Measurements from ENCODE around the gene CTNNA3. TPM values are rescaled to one million over a fixed set of nuclear protein-coding genes. Genes with fewer than 3 reads are reported as not detected.

Gene CTNNA3
- total and polyA plus RNA-seq, 2 of the 4 experiments (the other 2 are of a cell fraction) = 0.19 to 0.90 TPM

- H2BK15ac ChIP-seq (ENCODE audit: low read depth, low read length) = no peak overlapping the region
- DNase-seq (no peak), ATAC-seq (ENCODE audit: low read depth) (no peak)
- no peak overlapping the region for H2BK120ac ChIP-seq (ENCODE audit: low read depth, low read length)
- no peak overlapping the region for H2BK20ac ChIP-seq (ENCODE audit: low read depth, low read length)
- no peak overlapping the region for H2AK5ac ChIP-seq (ENCODE audit: low read depth, low read length)
- H3K14ac ChIP-seq (replicated peaks; ENCODE audit: low read depth, low read length) = no peak overlapping the region
- ChIA-PET POLR2A (ENCODE audit: unreplicated experiment) (no interaction called here), CTCF (no interaction called here)
- TF ChIP-seq, protein P1, sequence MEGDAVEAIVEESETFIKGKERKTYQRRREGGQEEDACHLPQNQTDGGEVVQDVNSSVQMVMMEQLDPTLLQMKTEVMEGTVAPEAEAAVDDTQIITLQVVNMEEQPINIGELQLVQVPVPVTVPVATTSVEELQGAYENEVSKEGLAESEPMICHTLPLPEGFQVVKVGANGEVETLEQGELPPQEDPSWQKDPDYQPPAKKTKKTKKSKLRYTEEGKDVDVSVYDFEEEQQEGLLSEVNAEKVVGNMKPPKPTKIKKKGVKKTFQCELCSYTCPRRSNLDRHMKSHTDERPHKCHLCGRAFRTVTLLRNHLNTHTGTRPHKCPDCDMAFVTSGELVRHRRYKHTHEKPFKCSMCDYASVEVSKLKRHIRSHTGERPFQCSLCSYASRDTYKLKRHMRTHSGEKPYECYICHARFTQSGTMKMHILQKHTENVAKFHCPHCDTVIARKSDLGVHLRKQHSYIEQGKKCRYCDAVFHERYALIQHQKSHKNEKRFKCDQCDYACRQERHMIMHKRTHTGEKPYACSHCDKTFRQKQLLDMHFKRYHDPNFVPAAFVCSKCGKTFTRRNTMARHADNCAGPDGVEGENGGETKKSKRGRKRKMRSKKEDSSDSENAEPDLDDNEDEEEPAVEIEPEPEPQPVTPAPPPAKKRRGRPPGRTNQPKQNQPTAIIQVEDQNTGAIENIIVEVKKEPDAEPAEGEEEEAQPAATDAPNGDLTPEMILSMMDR (conservative IDR thresholded peaks at IDR 0.05; ENCODE audit: low read depth, low read length) = no peak
- TF ChIP-seq MAZ (IDR thresholded peaks at IDR 0.05; ENCODE audit: borderline replicate concordance, low read depth, low read length) (no peak), CEBPB (IDR thresholded peaks at IDR 0.05; ENCODE audit: low read depth, low read length) (no peak), MAFK (IDR thresholded peaks at IDR 0.05; ENCODE audit: low read depth, low read length) (no peak), POLR2A (IDR thresholded peaks at IDR 0.05; ENCODE audit: low read depth, low read length) (no peak), CHD1 (IDR thresholded peaks at IDR 0.05; ENCODE audit: low read depth, low read length) (no peak), ELK1 (IDR thresholded peaks at IDR 0.05; ENCODE audit: borderline replicate concordance, low read depth, low read length) (no peak), FOS (IDR thresholded peaks at IDR 0.05; ENCODE audit: low read depth, low read length) (no peak), USF2 (IDR thresholded peaks at IDR 0.05; ENCODE audit: low read depth, low read length) (no peak), NFE2L2 (IDR thresholded peaks at IDR 0.05; ENCODE audit: low read depth, low read length) (no peak), SMC3 (IDR thresholded peaks at IDR 0.05; ENCODE audit: low read depth, low read length) (no peak), BHLHE40 (IDR thresholded peaks at IDR 0.05; ENCODE audit: low read depth, low read length) (no peak), MXI1 (IDR thresholded peaks at IDR 0.05; ENCODE audit: borderline replicate concordance, low read depth, low read length) (no peak), RAD21 (IDR thresholded peaks at IDR 0.05; ENCODE audit: low read length) (no peak), RFX5 (IDR thresholded peaks at IDR 0.05; ENCODE audit: low read depth, low read length) (no peak)
- no peak overlapping the region for H4K91ac ChIP-seq (ENCODE audit: insufficient read depth, low read depth, low read length)
- H3K9me1 ChIP-seq (ENCODE audit: insufficient read depth, low read length) = no peaks in the 10 kb centered on the region
- H3K4ac ChIP-seq (ENCODE audit: low read depth, low read length) = no peak overlapping the region
- no peak overlapping the region for H3K4me3 ChIP-seq (ENCODE audit: insufficient read depth, low read depth, low read length)
- H2AK9ac ChIP-seq (replicated peaks; ENCODE audit: low read depth, low read length, poor library complexity) = no peak overlapping the region
- BruUV-seq (replicated peaks) = no TSS peak
- H2BK5ac ChIP-seq (ENCODE audit: low read depth, low read length, poor library complexity, severe bottlenecking) = no peak overlapping the region
- peaks cover 1% of the 10 kb centered on the region; the same call in 1 of the 2 replicates for H3K27me3 ChIP-seq (ENCODE audit: control insufficient read depth, insufficient read depth, low read length)
- no peak overlapping the region for H3K56ac ChIP-seq (ENCODE audit: extremely low read depth, insufficient read depth, low read length)
- WGBS, 2 experiments (ENCODE audit: extremely low coverage in 2 of 2, insufficient read length in 1 of 2) = no CpG with 5 or more reads among the region's 4 CpGs
- H3K36me3 ChIP-seq (ENCODE audit: control insufficient read depth, insufficient read depth, low read length) = no peaks in the 10 kb centered on the region
- no peak overlapping the region for H4K8ac ChIP-seq (ENCODE audit: low read depth in 2 of 2, low read length in 2 of 2)
- H2AFZ ChIP-seq (replicated peaks; ENCODE audit: low read length, poor library complexity) = no peak overlapping the region
- H4K5ac ChIP-seq (ENCODE audit: low read depth, low read length) = no peak overlapping the region
- no peaks in the 10 kb centered on the region for H3K4me1 ChIP-seq (ENCODE audit: control insufficient read depth, insufficient read depth, low read length)
- no peaks in the 10 kb centered on the region for H4K20me1 ChIP-seq (ENCODE audit: insufficient read depth, low read length)
- peaks cover 2% of the 10 kb centered on the region; the same call in 1 of the 2 replicates for H3K9me3 ChIP-seq (ENCODE audit: control insufficient read depth, insufficient read depth, low read length)
- H3K4me2 ChIP-seq (ENCODE audit: low read depth, low read length) = no peak overlapping the region
- no peak overlapping the region for H3K23ac ChIP-seq (ENCODE audit: low read depth, low read length)
- no peak overlapping the region for H3K18ac ChIP-seq (ENCODE audit: low read depth, low read length)
- in situ Hi-C loops (cut with MboI; ENCODE audit: low sequenced_read_pairs) = no loop called here
- no peaks in the 10 kb centered on the region for H3K79me1 ChIP-seq (ENCODE audit: low read depth in 1 of 2, low read length in 2 of 2)
- dilution Hi-C loops (cut with HindIII; ENCODE audit: low sequenced_read_pairs, unreplicated experiment) = no loop called here
- no peak overlapping the region for H3K9ac ChIP-seq (ENCODE audit: low read depth, low read length)
- intact Hi-C loops (cut with micrococcal nuclease) = no loop called here
- no peak overlapping the region for H3K27ac ChIP-seq (ENCODE audit: insufficient read depth, low read length)
Measured at GRCh38 chr10:67650558-67650957, 45.4 kb downstream of the CTNNA3 start.
